Muscle of back (tissue), 13 donors: Measurements from ENCODE around the gene ETDB. TPM values are rescaled to one million over a fixed set of nuclear protein-coding genes. Genes with fewer than 3 reads are reported as not detected.
"Not testable (repeated sequence)": the region's sequence is repeated elsewhere in the genome, so short reads cannot be mapped to it uniquely, and the experiment has no call there.

Experiments
- DNase-seq, 3 donors: peaks; one replicate each; pipeline versions ENCODE4 v3.0.0 to v3.0.0-alpha.2; 2013
- long read RNA-seq, 9 donors: transcript quantifications; one replicate each; lab custom pipeline, GENCODE V29; 2026
- polyA plus RNA-seq, 10 donors: library from polyadenylated mRNA; unstranded; fragments of 120-200 nt; gene quantifications; one replicate each; pipeline ENCODE4 v1.2.1, GENCODE V29; 2013; ENCODE audit not compliant: insufficient read length in 10 of 10

ETDB gene
- polyA plus RNA-seq: not detected
- long read RNA-seq, donor 1: 0 reads
- long read RNA-seq, donor 2: 0 reads
- long read RNA-seq, donor 3: 0 reads
- long read RNA-seq, donor 4: 0 reads
- long read RNA-seq, donor 5: 0 reads
- long read RNA-seq, donor 6: 0 reads
- long read RNA-seq, donor 7: 0 reads
- long read RNA-seq, donor 8: 0 reads
- long read RNA-seq, donor 9: 0 reads

GRCh38 chrX:135120056-135120576 is at the start of gene ETDB:
Gene ETDB (minus strand): TSS chrX:135120526. CDS start chrX:135119261, 1,265 bp downstream.
- DNase-seq: not testable (repeated sequence)

GRCh38 chrX:135169534-135169933 is 49.2 kb upstream of the ETDB start:
- DNase-seq: not testable (repeated sequence)

- DNase-seq: no peak
These were observed 48.2 kb upstream of the ETDB start for GRCh38 chrX:135168486-135168885.

DNA sequence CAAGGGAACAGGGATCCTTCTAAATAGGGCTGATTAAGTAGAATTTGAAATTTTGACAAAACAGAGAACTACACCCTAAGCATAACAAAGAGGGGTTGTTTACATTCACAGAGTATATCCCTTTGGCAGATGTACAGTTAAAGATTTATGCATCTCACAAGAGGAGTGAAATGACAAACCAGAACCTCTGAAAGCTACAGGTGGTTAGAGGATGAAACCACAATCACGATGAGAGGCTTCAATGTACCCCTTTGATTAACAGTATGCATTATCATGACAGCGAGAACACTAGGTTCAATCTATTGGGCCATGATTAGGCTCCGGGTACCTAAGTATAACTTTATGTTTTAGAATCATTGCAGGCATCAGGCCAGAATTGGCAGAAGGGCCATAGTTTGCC is 34.4 kb upstream of the ETDB start:
- DNase-seq: not testable (repeated sequence)

DNA sequence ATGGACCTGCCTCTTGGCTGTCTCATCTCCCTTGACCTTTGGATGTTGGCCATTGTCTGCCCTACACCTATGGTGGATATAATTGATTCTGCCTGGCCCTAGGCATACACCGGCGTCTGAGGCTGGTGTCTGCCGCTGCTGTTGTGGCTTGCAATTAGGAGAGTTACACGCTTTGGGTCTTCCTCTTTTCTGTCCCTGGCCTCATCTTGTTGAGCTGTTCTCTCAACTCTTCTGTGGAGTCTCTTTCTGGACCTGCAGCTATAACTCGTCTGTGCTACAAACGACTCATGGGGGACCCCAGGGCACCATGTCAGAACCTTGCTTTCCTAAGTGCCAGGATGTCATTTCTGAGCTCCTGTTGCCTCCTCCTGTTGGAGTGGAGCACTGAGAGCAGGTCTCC is 5.8 kb upstream of the ETDB start:
- DNase-seq: not testable (repeated sequence)

- not testable (repeated sequence) for DNase-seq
These were observed 4.3 kb downstream of the ETDB start for GRCh38 chrX:135116064-135116463.

GRCh38 chrX:135114392-135114791 is 5.9 kb downstream of the ETDB start:
- DNase-seq: no peak

DNA sequence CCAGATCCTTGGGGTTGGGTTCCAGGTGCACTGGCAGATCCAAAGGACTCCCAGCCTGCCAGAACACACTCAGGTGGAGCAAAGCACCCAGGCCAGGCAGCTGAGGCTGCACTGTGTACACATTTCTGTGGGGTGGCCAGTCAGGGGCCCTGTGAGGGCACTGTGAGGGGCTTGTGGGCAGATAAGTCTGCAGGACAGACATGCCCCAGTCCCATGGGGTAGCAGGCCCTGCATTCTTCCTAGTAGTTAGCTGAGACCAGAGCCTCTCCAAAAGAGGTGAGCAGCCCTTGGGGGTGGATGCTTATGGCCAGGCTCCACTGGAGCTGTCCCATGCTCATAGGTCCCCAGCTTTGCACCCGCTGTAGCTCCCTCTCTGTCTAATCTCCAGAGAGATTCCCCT is 7.6 kb downstream of the ETDB start:
- DNase-seq: no peak

- peak in 2 of 3 donors; percentile 10 to 13 for DNase-seq
These were observed 8.1 kb downstream of the ETDB start for GRCh38 chrX:135112096-135112729.

- DNase-seq: no peak
These were observed 10.8 kb downstream of the ETDB start for GRCh38 chrX:135109554-135109953.

DNA sequence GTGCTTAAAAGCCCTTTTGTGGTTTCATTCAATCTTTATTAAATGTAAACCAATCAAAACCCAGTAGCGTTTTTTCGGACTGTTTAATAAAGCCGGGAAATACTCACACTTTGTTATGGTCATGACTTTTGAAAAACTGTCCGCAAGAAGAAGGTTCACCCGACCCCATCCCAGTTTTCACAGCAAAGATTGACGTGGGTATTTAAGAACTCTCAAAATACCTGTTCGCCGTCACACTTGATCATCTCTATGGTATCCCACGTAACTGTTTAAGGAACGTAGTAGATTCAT is 20.9 kb downstream of the ETDB start:
- no peak for DNase-seq

DNA sequence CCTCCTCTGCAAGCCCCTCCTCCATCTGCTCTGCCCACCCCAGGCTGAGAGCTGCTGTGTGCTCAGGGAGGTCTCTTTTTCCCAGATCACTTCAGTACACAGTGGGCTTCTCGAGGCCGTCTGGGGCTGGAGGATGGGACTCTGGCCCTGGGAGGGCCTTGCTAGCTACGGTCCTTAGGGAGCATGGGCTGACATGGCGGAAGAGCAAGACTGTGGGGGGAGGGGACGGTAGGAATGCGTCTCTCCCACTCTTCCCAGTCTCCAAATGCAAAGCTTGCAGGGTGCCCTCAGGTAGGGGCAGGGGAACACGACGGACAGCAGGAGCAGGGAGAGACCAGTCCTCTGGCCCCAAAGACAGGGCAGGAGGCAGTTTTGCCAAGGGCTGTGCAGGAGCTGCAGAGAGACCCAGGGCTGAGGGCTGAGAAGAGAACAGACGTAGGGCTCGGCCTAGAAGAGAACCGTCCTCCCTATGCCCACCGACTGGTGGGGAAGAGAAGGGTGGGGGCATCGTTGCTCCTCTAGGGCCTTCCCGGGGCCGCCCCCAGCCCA is 23.1 kb downstream of the ETDB start:
- peak in 1 of 3 donors; percentile 23 for DNase-seq

DNA sequence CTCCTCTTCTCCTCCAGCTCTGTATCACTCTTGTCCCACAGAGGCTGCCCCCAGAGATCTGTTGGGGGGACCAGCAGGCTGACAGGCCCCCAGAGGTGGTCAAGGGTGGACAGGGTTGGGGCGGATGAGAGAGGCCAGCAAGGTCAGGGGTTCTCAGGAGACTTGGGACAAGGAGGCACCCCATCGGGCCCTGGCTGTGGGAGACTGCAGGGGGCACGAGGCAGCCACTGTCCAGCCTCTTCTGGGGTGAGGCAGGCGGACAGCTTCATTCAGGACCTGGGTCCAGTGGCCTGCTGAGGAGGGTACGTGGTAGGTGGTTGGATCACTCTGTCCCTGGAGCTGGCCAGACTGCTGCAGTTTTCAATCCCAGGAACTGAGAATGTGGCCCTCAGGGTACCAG is 24.6 kb downstream of the ETDB start:
- DNase-seq: no peak

GRCh38 chrX:135094726-135095125 is 25.6 kb downstream of the ETDB start:
- no peak for DNase-seq

DNA sequence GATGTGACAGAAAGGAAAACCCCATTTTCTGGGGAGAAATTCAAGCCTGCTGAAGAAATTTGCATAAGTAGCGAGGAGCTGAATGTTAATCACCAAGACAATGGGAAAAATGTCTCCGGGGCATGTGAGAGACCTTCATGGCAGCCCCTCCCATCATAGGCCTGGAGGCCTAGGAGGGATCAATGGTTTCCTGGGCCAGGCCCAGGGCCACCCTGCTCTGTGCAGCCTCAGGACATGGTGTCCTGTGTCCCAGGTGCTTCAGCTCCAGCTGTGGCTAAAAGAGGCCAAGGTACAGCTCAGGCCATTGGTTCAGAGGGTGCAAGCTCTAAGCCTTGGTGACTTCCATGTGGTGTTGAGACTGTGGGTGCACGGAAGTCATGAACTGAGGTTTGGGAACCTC is 31.2 kb downstream of the ETDB start:
- no peak for DNase-seq

DNA sequence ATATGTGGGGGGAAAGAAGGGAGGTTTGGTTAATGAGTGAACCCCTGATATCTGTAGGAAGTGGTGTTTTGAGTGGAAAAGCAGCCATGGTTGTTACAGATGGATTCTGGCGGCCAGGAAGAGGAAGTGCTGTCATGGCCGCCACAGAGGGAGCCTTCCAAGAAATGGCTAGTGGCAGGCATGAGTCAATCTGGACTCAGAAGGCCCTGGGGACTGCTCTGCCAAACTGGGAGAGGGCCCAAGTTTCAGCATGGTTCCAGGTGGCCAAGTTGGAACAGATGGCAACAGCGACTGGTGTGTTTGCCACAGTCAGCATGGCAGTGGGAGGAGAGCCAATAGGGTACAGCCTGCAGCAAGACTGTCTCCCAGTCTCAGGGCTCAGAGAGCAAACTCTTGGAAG is 32.5 kb downstream of the ETDB start:
- no peak for DNase-seq

DNA sequence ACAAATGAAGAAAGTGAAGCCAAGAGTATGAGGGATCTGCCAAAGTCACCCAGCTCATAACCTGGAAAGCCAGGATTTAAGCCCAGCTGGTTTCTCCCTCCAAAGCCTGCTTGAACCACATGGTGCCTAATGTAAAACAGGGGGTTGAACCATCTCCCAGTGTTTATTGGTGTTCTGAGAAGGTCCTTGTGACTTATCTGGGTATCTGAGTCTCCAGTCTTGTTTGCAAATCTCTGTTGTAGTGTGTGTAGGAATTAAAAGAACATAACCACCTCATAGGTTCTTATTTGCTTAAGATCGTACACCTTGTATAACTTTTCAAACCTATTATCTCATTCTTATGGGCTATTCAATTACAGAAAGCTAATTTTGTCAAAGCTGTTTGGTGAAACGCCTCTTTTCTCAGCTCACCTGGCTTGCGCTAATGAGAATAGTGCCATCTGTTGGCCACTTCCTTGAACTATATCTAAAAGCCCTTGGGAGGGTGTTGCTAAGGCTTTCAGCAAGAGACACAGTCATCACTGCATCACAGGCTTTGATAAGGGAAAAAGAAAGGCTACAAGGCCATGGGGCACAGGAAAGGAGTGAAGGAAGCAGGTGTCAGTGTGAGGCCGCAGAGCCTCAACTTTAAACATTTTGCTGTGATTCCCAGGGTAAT is 34.0 kb downstream of the ETDB start:
- peak; percentile 26 to 55 (median 38) for DNase-seq

DNA sequence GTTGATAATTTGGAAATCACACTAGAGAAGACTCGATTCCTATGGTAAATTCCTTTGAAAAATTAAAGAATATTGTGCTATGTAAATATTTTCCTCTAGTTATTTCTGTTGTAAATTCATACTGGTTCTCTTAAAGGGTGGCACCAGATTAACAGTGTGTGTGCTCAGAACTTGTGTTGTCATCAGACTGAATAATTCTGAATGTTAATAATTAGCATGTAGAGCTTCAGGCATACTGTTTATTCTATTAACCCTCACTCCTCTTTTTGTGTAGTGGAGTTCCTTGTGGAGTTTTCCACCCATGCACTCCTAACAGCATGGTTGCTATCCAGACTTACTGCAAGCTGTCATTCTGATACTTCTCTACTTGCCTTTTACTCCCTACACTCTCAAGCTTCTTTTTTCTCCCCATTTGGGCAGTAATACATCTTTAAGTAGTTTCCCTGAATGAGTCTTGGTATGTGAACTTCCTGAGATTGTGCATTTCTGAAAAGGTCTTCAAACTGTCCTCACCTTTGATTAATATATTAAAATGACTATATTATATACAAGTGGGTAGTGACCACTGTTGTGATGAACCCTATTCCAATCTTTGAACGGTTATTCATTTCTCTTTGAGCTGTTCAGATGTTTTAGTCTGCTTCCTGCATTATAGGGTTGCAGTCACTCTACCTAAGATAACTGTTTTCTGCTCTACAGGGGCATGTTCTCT is 38.5 kb downstream of the ETDB start:
- no peak for DNase-seq
